NT2/D1 (cell line): ENCODE measurements around the gene B4GALNT2.

Source experiments
- SUZ12 ChIP-seq: IDR thresholded peaks from 2 replicates; pipeline ENCODE4 v1.6.1; 2011; ENCODE audit not compliant: insufficient read length, insufficient read depth; ENCODE audit errors: extremely low read depth
- ZNF274 ChIP-seq: IDR thresholded peaks from 2 replicates; pipeline ENCODE4 v1.6.1; 2011; ENCODE audit warnings: mild to moderate bottlenecking, low read depth, low read length

- TF ChIP-seq ZNF274 (no peak), SUZ12 (no peak)
Measured at GRCh38 chr17:49187301-49187700, 54.7 kb downstream of the B4GALNT2 start.
